Stimulated activated CD4-positive, alpha-beta T cell treated with anti-CD3 and anti-CD28 coated beads, Interleukin-12 subunit alpha, Interleukin-12 subunit beta, amount 100 ng/mL, for 4 hours (primary cell): Measurements from ENCODE around the gene FABP1.

ENCODE experiments used
- DNase-seq: peaks from one replicate; pipeline ENCODE4 v3.0.0-alpha.2; 2020

FABP1 gene

DNA sequence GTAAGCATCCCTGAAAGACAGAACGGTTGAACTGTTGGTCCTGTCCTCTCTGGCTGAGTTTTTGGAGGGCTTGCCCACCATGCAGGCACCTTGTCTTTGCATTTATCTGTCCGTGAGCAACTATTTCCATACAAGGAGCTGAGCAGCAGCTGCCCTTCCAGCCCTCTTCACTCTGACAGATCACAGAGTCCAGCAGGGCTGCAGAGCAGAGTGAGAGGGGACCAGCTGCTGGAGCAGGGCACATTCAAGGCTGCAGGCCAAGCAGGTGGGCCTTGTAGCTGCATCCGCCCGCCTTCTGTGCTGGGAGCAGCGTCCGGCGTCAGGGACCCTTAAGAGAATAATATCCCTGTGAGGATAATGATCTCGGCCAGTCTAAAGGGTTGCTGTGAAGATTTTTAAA lies 50.8 kb downstream of the FABP1 start:
- no peak for DNase-seq

- DNase-seq, result no peak
Measured at GRCh38 chr2:88074854-88075292, 53.0 kb downstream of the FABP1 start.

DNA sequence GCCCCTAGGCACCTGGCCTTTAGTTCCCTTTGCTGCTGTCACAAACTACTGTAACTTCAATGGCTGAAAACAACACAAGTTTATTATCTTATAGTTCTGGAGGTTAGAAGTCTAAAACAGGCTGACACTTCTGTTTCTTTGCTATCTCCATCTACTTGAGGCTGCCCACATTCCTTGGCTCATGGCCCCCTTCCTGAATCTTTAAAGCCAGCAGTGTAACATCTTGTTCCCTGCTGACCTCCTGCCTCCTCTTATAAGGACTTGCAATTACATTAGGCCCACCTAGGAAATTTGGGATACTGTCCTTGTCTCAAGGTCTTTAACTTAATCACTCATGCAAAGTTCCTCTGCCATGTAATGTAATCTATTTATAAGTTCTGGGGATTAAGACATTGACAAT lies 53.7 kb downstream of the FABP1 start:
- DNase-seq, result no peak
